ENCODE data around the gene BDKRB2.

Gene BDKRB2

GRCh38 chr14:96201965-96202364 is 2.7 kb upstream of the BDKRB2 start:
- in situ Hi-C loops (cut with MboI; ENCODE audit: low pct_unique_long_range_greater_than_20kb, low sequenced_read_pairs, unreplicated experiment): no loop called here
- TF ChIP-seq CTCF (IDR thresholded peaks at IDR 0.05; ENCODE audit: extremely low read depth, insufficient read depth, missing control alignments): no peak
- no peak for DNase-seq (ENCODE audit: low spot score)

GRCh38 chr14:96202441-96203094 is 2.1 kb upstream of the BDKRB2 start:
- in situ Hi-C loops (cut with MboI; ENCODE audit: low pct_unique_long_range_greater_than_20kb, low sequenced_read_pairs, unreplicated experiment): no loop called here
- no peak for TF ChIP-seq CTCF (IDR thresholded peaks at IDR 0.05; ENCODE audit: extremely low read depth, insufficient read depth, missing control alignments)

GRCh38 chr14:96203116-96203515 is 1.5 kb upstream of the BDKRB2 start:
- in situ Hi-C loops (cut with MboI; ENCODE audit: low pct_unique_long_range_greater_than_20kb, low sequenced_read_pairs, unreplicated experiment): no loop called here
- DNase-seq (ENCODE audit: low spot score): no peak
- TF ChIP-seq CTCF (IDR thresholded peaks at IDR 0.05; ENCODE audit: extremely low read depth, insufficient read depth, missing control alignments): no peak

More at GRCh38 chr14:96202441-96203094, 2.1 kb upstream of the BDKRB2 start:
- DNase-seq (ENCODE audit: low spot score): no peak

GRCh38 chr14:96203635-96204034 is 1.0 kb upstream of the BDKRB2 start:
- in situ Hi-C loops (cut with MboI; ENCODE audit: low pct_unique_long_range_greater_than_20kb, low sequenced_read_pairs, unreplicated experiment): no loop called here
- TF ChIP-seq CTCF (IDR thresholded peaks at IDR 0.05; ENCODE audit: extremely low read depth, insufficient read depth, missing control alignments): no peak
- DNase-seq (ENCODE audit: low spot score): no peak

GRCh38 chr14:96205059-96205977 is 679 bp downstream of the BDKRB2 start:
- DNase-seq (ENCODE audit: low spot score): no peak
- TF ChIP-seq CTCF (IDR thresholded peaks at IDR 0.05; ENCODE audit: extremely low read depth, insufficient read depth, missing control alignments): no peak
- in situ Hi-C loops (cut with MboI; ENCODE audit: low pct_unique_long_range_greater_than_20kb, low sequenced_read_pairs, unreplicated experiment): no loop called here

- no peak for TF ChIP-seq CTCF (IDR thresholded peaks at IDR 0.05; ENCODE audit: extremely low read depth, insufficient read depth, missing control alignments)
- in situ Hi-C loops (cut with MboI; ENCODE audit: low pct_unique_long_range_greater_than_20kb, low sequenced_read_pairs, unreplicated experiment): no loop called here
- no peak for DNase-seq (ENCODE audit: low spot score)
Measured at GRCh38 chr14:96205978-96206360, 1.3 kb downstream of the BDKRB2 start.
